ENCODE measurements around the gene TMEM123.

GRCh38 chr11:102406099-102406498, 46.5 kb downstream of the TMEM123 start:
- TF ChIP-seq, protein P1, sequence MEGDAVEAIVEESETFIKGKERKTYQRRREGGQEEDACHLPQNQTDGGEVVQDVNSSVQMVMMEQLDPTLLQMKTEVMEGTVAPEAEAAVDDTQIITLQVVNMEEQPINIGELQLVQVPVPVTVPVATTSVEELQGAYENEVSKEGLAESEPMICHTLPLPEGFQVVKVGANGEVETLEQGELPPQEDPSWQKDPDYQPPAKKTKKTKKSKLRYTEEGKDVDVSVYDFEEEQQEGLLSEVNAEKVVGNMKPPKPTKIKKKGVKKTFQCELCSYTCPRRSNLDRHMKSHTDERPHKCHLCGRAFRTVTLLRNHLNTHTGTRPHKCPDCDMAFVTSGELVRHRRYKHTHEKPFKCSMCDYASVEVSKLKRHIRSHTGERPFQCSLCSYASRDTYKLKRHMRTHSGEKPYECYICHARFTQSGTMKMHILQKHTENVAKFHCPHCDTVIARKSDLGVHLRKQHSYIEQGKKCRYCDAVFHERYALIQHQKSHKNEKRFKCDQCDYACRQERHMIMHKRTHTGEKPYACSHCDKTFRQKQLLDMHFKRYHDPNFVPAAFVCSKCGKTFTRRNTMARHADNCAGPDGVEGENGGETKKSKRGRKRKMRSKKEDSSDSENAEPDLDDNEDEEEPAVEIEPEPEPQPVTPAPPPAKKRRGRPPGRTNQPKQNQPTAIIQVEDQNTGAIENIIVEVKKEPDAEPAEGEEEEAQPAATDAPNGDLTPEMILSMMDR (IDR thresholded peaks at IDR 0.05) = no peak
- TF ChIP-seq POLR2A (IDR thresholded peaks at IDR 0.05) = no peak
